Heart left ventricle (tissue), 16 donors: Measurements from ENCODE around the gene PPP1R17. TPM values are rescaled to one million over a fixed set of nuclear protein-coding genes. Genes with fewer than 3 reads are reported as not detected.

Experiments used
- ATAC-seq, 4 donors: fragments of 200-7000 bp; cut with Tn5 transposase; one replicate each; pipeline ENCODE4 v1.9.1; 2020 to 2022; ENCODE audit warnings: moderate library complexity in 4 of 4, mild to moderate bottlenecking in 3 of 4, moderate number of reproducible peaks in 1 of 4
- DNase-seq, 5 donors: peaks; one replicate each; pipeline ENCODE4 v3.0.0-alpha.2; 2020
- H3K27ac ChIP-seq, 12 donors: fragments of 200-600 bp; sonication (generic) in 4 of 12; one replicate each; pipeline versions ENCODE4 v1.5.0 to v1.8.0; 2016 to 2022; ENCODE audit warnings: mild to moderate bottlenecking in 2 of 12
- H3K27me3 ChIP-seq, 9 donors: fragments of 200-600 bp; sonication (generic) in 2 of 9; one replicate each; pipeline versions ENCODE4 v1.5.1 to v1.8.0; 2016 to 2022; ENCODE audit warnings: mild to moderate bottlenecking in 3 of 9
- H3K36me3 ChIP-seq, 9 donors: fragments of 200-600 bp; sonication (generic) in 2 of 9; one replicate each; pipeline versions ENCODE4 v1.5.0 to v1.8.0; 2018 to 2022; ENCODE audit warnings: mild to moderate bottlenecking in 2 of 9
- H3K4me1 ChIP-seq, 12 donors: fragments of 200-600 bp; sonication (generic) in 4 of 12; one replicate each; pipeline versions ENCODE4 v1.5.0 to v1.8.0; 2016 to 2022; ENCODE audit warnings: mild to moderate bottlenecking in 3 of 12
- H3K4me3 ChIP-seq, 12 donors: fragments of 200-600 bp; sonication (generic) in 4 of 12; one replicate each; pipeline versions ENCODE4 v1.5.0 to v1.8.0; 2017 to 2022; ENCODE audit warnings: mild to moderate bottlenecking in 9 of 12, moderate library complexity in 4 of 12
- H3K9me3 ChIP-seq, 12 donors: fragments of 200-600 bp; sonication (generic) in 4 of 12; one replicate each; pipeline versions ENCODE4 v1.5.0 to v1.8.0; 2016 to 2022; ENCODE audit warnings: mild to moderate bottlenecking in 1 of 12
- CTCF ChIP-seq, 12 donors: fragments of 200-600 bp; sonication (generic) in 4 of 12; IDR thresholded peaks; one replicate each; pipeline versions ENCODE4 v1.5.0 to v1.8.0; 2018 to 2022; ENCODE audit warnings: antibody characterized with exemption in 12 of 12, mild to moderate bottlenecking in 5 of 12
- POLR2A ChIP-seq, 2 donors: fragments of 450-650 bp; IDR thresholded peaks; one replicate each; pipeline ENCODE4 v1.6.1; 2017; ENCODE audit warnings: antibody characterized with exemption in 2 of 2, mild to moderate bottlenecking in 2 of 2, moderate library complexity in 2 of 2
- WGBS, 4 donors: extraction: QIAGEN DNeasy Blood & Tissue Kit in 2 of 4; methylation state at CpG; one replicate each; pipeline versions ENCODE4 v1.1.5 to v1.1.7; 2013 to 2018; 5-methylcytosine and 5-hydroxymethylcytosine counted together
- intact Hi-C, 10 donors: fragments of 100-400 bp; cut with DNase I; formaldehyde crosslinking; loops; one replicate each; pipeline versions ENCODE4 v1.11.1 to v1.14.2; 2022
- polyA plus RNA-seq, 2 donors: library from polyadenylated mRNA; stranded (reverse); fragments of 200-250 nt; gene quantifications; one replicate each; pipeline ENCODE4 v1.2.3, GENCODE V29; 2013
- total RNA-seq, 9 donors: library from RNA; depleted of rRNA in 2 of 9; stranded (reverse); fragments of >200 nt in 2 of 9; fragmentation: NEBNext Ultra II Directional in 3 of 9; extraction: Animal tissue kit (Norgen Biotek cat#: 25700) in 3 of 9; gene quantifications; one replicate each; pipeline versions ENCODE4 v1.1.0 to v1.2.4, GENCODE V29; 2016 to 2023
- donor health status: ischemic (EF 13 %, LVEDD 7.1; RV severe dilation, severe dysfunction).
- donor health status: healthy with polysubstance abuse.
- donor health status: DM: no; HTN: yes; CAD: no.
- donor health status: DM: no; HTN: no; CAD: no.
- donor health status: ischemic (EF 25% LVEDD 6.9; RV normal size, moderate dysfunction).
- donor health status: ischemic (EF 25% LVEDD 5.7; RV mildly dilated, moderate dysfunction).
- donor health status: healthy.
- donor health status: DM: yes; HTN: yes; CAD: no.
- donor health status: ischemic (EF 35%, LVEDD 5.7; RV mildly dilated, moderate dysfunction).
- donor health status: nonischemic (EF 11% LVEDD 7.7; RV severe dilation, severe dysfunction).
- donor health status: DM: yes; HTN: yes; CAD: no.
- donor health status: PGD.
- donor health status: ischemic (EF 29% LVEDD 5.4; RV normal size, mild dysfunction).
- donor health status: nonischemic (EF 23%, LVEDD 6.1; RV moderate dilation, normal function).

The PPP1R17 gene
- total and polyA plus RNA-seq, 11 donors: 0.29 TPM; not detected in 10

DNA sequence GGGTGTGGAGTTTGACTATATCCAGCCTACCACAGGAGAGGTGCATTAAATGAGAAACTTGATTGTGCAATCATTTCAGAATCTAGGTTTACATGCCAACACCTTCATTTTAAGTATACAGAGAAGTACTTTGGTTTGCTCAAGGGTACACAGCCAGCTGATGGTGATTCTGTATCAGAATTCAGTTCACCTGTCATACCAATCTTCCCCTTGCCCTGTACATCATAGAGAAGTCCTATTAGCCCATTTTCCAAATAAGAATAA lies 35.0 kb upstream of the PPP1R17 start:
- DNase-seq: no peak
- TF ChIP-seq POLR2A (IDR thresholded peaks at IDR 0.05) (no peak), CTCF (IDR thresholded peaks at IDR 0.05) (no peak)

DNA sequence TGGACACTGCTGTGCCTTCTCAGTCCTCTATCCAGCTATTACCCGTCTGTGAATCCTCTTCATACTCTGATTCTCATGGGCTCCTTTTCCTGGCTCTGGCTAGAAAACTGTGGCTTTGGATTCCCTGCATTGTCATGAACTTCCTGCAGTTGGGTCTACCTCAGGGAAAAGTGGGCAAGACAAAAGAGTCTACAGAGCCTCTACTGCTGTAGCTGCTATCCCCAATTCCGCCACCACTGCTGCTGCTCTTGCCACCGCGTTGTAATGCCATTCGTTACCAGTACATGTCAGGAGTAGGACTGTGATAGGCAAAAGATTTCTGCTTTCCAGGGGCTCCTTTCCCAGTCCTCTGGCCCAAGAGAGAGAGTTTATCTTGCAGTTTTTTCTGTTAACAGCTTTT lies 23.9 kb upstream of the PPP1R17 start:
- H3K27me3 ChIP-seq: no peaks in the 10 kb centered on the region
- 68 to 78% (median 73%) methylated on average over 5 of the region's 5 CpGs for WGBS, 4 donors
- H3K36me3 ChIP-seq: no peaks in the 10 kb centered on the region
- DNase-seq (no peak), ATAC-seq (no peak)
- H3K27ac ChIP-seq: no peak overlapping the region
- peaks cover 0 to 7% (median 0%) of the 10 kb centered on the region in 12 donors for H3K4me1 ChIP-seq
- TF ChIP-seq POLR2A (IDR thresholded peaks at IDR 0.05) (no peak), CTCF (IDR thresholded peaks at IDR 0.05) (peak in 1 of 12 donors; percentile 5)
- no peak overlapping the region for H3K4me3 ChIP-seq
- intact Hi-C loops: no loop called here
- no peaks in the 10 kb centered on the region for H3K9me3 ChIP-seq

More for the DNA sequence above, 35.0 kb upstream of the PPP1R17 start:
- ATAC-seq: no peak
- Histone ChIP-seq H3K27me3 (no peaks in the 10 kb centered on the region), H3K4me1 (no peaks in the 10 kb centered on the region), H3K4me3 (no peak overlapping the region), H3K27ac (no peak overlapping the region), H3K9me3 (no peaks in the 10 kb centered on the region), H3K36me3 (no peaks in the 10 kb centered on the region)
- intact Hi-C loops: loop anchor here in 3 of 10 donors (5.0 to 10.0 kb wide), 3 partner anchors 80 to 555 kb away; no protein-coding TSS in a partner anchor

- Histone ChIP-seq H3K4me3 (no peak overlapping the region), H3K4me1 (peaks cover 0 to 12% (median 0%) of the 10 kb centered on the region in 12 donors), H3K27ac (no peak overlapping the region), H3K9me3 (no peaks in the 10 kb centered on the region), H3K27me3 (no peaks in the 10 kb centered on the region), H3K36me3 (no peaks in the 10 kb centered on the region)
- ATAC-seq (no peak), DNase-seq (no peak)
- TF ChIP-seq CTCF (IDR thresholded peaks at IDR 0.05) (no peak), POLR2A (IDR thresholded peaks at IDR 0.05) (no peak)
- intact Hi-C loops: no loop called here
Measured at GRCh38 chr7:31664890-31665289, 22.1 kb upstream of the PPP1R17 start.

DNA sequence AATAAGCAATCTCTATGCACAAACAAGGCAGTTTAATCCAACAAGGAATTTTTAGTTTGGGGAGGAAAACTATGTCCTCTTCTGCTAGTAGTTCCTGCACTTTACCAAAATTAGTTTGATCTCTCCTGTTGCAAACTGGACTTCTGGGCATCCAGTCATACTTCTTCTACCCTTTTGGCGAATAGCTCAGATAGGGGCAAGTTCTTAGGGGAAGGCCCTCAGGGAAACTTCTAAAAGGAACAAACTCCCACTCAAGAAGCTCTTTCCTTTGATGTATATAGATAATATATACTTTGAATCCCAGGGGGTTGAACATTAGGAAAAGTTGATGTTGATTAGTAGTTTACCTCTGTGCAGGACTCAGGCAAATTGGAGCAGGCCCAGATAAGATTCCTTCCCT lies 21.5 kb upstream of the PPP1R17 start:
- intact Hi-C loops: no loop called here
- ATAC-seq (no peak), DNase-seq (no peak)
- Histone ChIP-seq H3K36me3 (no peaks in the 10 kb centered on the region), H3K27me3 (no peaks in the 10 kb centered on the region), H3K9me3 (peaks cover 0 to under 1% (median 0%) of the 10 kb centered on the region in 12 donors), H3K4me3 (no peak overlapping the region), H3K27ac (no peak overlapping the region), H3K4me1 (peaks cover 0 to 12% (median 0%) of the 10 kb centered on the region in 12 donors)
- TF ChIP-seq CTCF (IDR thresholded peaks at IDR 0.05) (no peak), POLR2A (IDR thresholded peaks at IDR 0.05) (no peak)
- WGBS, 4 donors: 73 to 82% (median 74%) methylated on average over 1 of the region's 1 CpG
